MM.1S (cell line): ENCODE results near the gene CFAP70.

ENCODE experiments used
- EZH2 ChIP-seq: fragments of 300-600 bp; sonication (generic); optimal IDR thresholded peaks from 2 replicates; pipeline ENCODE3; 2017; ENCODE audit warnings: low read depth, mild to moderate bottlenecking, antibody characterized with exemption, low read length, mixed read lengths
- EZH2phosphoT487 ChIP-seq: fragments of 300-600 bp; sonication (generic); IDR thresholded peaks from 2 replicates; pipeline ENCODE4 v1.6.1; 2018; ENCODE audit warnings: antibody characterized with exemption, low read length
- TF ChIP-seq, protein P1 (sequence below): fragments of 300-600 bp; sonication (generic); IDR thresholded peaks from 2 replicates; pipeline ENCODE4 v1.5.1; 2016; ENCODE audit warnings: antibody characterized with exemption, low read length, mixed read lengths

DNA sequence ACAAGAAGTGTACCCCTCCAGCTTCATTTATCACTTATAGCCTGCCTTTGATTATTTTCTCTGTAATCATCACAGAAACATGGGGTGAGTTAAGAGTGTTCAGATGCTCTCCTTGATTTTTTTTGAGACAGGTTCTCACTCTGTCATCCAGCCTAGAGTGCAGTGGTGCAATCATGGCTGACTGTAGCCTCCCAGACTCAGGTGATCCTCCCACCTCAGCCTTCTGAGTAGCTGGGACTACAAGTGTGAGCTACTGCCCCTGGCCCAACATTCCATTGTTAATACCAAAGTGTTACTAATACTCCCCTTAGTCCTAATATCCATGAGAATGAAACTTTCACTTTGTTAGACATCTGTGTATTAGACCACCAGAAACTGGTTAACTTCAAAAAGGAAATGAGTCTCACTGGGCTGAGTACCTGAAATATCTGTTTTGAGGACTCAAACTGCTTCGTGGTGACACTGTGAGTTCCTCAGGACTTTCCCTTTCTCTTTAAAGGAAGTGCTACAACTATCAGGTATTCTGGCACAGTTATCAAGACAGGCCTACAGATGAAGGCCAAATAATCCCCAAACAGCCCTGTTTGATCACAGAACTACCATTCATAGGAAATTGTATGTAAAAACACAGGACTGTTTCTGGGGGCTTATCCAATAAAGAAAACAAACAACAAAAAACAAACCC lies 20.5 kb upstream of the CFAP70 start:
- TF ChIP-seq, protein P1, sequence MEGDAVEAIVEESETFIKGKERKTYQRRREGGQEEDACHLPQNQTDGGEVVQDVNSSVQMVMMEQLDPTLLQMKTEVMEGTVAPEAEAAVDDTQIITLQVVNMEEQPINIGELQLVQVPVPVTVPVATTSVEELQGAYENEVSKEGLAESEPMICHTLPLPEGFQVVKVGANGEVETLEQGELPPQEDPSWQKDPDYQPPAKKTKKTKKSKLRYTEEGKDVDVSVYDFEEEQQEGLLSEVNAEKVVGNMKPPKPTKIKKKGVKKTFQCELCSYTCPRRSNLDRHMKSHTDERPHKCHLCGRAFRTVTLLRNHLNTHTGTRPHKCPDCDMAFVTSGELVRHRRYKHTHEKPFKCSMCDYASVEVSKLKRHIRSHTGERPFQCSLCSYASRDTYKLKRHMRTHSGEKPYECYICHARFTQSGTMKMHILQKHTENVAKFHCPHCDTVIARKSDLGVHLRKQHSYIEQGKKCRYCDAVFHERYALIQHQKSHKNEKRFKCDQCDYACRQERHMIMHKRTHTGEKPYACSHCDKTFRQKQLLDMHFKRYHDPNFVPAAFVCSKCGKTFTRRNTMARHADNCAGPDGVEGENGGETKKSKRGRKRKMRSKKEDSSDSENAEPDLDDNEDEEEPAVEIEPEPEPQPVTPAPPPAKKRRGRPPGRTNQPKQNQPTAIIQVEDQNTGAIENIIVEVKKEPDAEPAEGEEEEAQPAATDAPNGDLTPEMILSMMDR = no peak
- TF ChIP-seq EZH2 (no peak), EZH2phosphoT487 (no peak)
